NCI-H187 (cell line): ENCODE measurements around the gene CEP170.
"Not testable (repeated sequence)": the region's sequence is repeated elsewhere in the genome, so short reads cannot be mapped to it uniquely, and the experiment has no call there.

Source experiments
- DNase-seq, 2 experiments: peaks; one replicate each; lab custom pipeline; 2025; lab: John Stamatoyannopoulos, UW

CEP170 gene

DNA sequence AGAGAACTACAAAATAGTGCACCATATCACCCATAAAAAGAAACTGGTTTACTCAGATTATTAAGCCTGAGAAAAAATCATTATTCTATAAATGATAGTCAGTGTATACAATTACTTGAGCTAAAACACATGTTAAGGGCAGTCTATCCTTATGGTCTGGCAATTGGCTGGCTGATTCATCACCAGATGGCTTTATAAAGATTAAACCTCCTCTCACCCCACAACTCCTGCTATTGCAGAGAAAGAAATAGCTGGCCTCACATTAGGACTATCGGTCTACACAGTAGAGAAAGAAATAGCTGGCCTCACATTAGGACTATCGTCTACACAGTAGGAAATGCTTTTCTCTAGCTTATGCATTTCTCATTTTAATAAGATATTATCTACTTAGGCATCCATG lies 21.2 kb downstream of the CEP170 start:
- no peak for DNase-seq

DNA sequence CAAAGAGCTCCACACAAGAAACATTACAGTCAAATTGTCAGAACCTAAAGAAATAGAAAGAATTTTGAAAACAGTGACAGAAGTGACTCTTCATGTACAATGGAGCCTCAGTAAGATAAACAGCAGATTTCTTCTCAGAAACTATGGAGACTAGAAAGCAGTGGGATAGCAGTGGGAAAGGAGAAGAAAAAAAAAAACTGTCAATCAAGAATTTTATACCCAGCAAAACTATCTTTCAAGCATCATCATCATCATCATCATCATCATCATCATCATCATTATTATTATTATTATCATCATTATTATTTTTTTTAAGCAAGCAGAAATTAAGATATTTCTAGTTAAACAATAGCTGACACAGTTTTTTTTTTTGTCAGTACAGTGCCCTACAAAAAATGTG lies 24.2 kb downstream of the CEP170 start:
- DNase-seq = no peak

DNA sequence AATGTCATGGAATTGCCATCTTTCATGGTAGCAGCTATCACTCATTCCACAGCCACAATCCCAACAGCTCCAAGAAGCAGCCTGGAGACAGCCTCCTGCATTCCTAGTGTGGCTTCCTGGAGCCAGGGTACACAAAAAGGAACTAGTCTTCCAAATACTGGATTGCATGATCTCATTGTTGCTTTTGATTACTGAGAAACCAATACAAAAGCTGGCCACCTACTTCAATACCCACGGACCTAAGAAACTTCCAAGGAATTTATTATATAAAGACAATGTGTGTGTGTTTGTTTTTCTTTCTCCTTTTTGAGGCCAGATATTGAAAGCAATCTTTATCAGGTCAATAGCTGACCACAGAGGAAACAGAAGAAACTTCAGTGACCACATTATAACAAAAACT lies 25.6 kb downstream of the CEP170 start:
- DNase-seq = no peak

DNA sequence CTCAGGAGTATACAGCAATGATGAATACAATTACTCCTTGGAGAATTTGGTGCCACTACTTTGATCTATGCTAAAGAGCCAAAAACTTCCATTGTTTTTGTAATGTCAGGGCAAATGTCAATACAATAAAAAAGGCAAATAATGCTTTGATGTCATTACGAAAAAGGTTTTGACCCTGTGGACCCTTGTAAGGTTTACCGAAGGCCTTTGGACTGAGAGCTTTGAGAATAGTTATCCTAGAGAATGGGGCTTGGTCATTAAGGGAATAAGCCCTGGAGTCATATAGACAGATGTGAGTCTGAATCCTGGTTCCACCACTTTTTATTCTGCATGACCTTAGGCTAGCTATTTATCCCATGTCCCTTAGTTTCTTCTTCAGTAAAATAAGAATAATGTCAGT lies 27.5 kb downstream of the CEP170 start:
- no peak for DNase-seq

DNA sequence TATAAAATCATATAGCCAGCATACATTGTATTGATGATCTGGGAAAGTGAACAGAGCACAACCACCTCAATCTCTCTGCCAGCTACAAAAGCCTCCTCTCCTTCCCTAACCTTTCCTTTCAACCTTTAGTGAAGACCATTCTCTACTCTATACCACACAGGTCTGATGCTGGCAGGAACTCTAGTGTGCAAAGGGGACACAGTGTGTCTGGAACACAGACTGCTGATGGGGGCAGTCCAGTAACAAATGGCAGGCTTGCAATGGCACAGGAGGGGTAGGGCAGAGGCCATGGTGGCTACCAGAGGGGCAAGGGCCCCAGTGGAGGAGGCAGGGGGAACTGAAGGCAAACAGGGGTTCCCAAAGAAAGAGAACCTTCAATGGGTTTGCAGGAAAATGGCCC lies 37.0 kb downstream of the CEP170 start:
- DNase-seq = no peak

DNA sequence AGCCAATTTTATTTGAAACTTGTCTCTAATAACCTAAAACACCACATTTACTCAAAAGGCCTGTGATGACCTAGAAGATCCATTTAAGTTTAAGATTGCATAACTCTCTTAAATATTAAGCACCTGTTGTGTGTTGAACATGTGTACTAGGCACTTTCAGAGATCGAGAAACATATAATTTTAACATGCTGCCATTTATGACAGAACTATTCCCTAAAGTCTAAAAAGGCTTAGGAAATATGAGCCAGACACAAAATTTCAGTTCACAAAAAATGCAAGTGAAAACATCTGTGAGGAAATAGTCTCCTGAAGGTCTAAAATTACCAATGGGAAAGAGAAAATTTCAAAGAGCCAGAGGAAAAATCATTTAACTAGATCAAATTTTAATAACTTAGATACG lies 37.7 kb downstream of the CEP170 start:
- no peak for DNase-seq

DNA sequence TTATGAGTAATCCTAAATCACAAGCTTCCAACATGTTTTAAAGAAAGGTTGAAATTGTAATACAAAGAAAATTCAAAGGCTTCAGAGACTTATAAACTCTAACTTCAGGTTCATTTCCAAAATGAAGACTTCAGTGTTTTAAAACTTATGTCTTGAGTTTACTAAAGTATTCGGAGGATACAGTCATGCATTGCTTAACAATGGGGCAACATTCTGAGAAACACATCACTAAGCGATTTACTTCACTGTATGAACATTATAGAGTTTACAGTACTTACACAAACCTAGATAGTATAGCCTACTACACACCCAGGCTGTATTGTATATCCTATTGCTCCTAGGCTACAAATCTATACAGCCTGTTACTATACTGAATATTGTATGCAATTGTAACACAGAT lies 38.3 kb downstream of the CEP170 start:
- no peak for DNase-seq

DNA sequence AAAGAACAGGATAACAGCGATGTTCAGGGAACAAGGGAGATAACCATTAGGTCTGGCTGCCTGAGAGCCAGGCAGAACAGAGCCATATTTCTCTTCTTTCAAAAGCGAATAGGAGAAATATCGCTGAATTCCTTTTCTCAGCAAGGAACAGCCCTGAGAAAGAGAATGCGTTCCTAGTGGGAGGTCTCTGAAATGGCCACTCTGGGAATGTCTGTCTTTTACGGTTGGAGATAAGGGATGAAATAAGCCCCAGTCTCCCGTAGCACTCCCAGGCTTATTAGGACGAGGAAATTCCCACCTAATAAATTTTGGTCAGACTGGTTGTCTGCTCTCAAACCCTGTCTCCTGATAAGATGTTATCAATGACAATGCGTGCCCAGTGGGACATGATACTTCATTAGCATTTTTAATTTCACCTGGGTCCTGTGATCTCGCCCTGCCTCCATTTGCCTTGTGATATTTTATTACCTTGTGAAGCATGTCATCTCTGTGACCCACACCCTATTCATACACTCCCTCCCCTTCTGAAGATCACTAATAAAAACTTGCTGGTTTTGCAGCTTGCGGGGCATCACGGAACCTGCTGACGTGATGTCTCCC lies 39.7 kb downstream of the CEP170 start:
- not testable (repeated sequence) for DNase-seq

DNA sequence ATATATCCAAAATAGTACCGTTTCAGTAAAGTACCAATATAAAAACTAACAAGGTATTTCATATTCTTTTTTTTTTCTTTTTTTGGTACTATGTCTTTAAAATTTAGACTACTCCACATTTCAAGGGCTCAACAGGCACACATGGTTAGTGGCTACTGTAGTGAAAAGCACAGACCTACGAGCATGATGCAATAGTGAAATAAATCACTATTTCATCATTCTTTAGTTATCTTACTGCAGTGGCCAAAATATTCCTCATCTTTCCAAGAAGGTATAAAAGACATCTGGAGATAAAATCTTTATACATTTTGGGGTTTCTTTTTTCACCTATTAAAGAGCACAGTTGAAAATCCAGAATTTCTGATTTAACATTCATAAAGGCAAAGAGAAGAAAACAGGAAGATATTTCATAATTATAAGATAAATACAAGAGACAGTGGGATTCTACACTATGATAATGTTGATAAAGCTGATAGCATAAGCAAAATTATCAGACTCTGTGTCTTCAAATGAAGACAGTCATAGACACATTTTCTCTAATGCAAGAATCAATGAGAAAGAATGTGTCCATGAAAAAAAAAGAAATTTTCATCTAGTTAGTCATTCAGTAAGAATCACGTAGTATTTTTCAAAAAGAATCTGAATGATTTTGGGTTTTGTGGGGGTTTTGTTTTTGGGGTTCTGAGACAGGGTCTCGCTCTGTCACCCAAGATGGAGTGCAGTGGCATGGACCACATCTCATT lies 41.9 kb downstream of the CEP170 start:
- no peak for DNase-seq

DNA sequence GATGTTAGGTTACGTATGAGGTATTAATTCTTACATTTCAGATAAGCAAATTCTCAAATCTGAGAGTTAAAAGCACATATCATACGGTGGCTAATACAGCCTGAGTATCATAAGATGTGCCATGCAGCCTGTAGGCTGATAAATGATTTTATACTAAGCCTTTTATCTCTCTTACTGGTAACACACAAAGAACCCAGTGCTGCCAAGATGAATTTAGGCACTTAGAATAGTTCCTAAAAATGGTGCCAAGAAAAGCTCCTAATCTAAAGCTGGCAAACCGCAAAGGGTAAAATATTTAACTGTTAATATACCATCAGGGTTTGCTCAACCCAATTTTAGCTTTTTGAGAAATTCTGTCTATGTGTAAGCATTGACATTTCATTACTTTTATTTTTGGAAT lies 43.1 kb downstream of the CEP170 start:
- not testable (repeated sequence) for DNase-seq

DNA sequence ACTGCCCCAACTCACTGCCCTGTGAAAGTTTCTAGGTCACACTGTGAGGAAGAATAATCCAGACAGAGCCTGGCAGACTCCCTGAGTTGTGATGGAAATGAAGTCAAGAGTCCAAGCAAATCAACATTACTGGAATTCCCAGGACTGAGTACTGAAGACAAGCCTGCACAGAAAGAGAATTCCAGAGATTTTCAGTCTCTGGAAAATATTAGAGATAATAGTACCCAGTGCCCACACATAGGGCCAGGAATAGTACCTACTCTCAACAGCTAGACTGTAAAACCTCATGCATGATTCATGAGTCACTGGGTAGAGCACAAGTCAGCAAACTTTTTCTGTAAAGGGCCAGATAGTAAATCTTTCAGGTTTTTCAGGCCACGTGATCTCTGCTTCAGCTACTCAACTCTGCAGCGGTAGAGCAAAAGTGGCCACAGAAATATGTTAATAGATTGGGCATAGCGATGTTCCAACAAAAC lies 50.0 kb downstream of the CEP170 start:
- not testable (repeated sequence) for DNase-seq

DNA sequence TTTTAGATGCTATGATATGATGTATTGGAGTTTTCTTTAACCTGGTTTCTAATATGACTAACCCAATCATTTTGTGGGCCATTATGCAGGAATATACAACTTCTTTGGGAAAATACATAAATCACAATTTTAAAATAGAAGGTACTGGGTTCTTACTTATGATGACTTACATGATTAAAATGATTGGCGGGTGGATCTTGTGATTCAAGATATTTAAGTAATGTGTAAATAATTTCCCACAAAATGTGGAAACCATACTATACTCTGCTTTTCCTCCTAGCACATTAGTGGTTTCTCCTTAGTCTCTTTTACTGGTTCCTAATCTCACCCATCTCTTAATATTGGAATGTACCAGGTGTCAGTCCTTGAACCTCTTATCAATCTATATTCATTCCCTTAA lies 50.7 kb downstream of the CEP170 start:
- DNase-seq = not testable (repeated sequence)

DNA sequence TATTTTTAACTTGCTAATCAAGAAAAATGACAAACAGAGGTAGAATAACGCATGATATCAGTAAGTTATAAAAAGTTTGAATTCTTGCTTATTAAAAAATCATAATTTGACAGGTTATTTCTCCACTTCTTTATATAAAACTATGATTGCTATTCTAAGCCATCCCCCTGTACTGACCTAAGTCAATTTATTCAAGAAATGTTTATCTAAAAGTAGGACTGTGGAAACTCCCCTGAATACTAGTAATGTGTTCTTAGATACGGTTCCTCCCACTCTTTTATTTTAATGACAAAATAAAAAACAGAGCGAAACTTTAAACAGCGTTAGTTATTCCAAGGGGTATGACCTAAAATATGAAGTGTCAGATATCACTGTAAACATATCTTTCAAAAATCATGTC lies 51.9 kb downstream of the CEP170 start:
- not testable (repeated sequence) for DNase-seq

DNA sequence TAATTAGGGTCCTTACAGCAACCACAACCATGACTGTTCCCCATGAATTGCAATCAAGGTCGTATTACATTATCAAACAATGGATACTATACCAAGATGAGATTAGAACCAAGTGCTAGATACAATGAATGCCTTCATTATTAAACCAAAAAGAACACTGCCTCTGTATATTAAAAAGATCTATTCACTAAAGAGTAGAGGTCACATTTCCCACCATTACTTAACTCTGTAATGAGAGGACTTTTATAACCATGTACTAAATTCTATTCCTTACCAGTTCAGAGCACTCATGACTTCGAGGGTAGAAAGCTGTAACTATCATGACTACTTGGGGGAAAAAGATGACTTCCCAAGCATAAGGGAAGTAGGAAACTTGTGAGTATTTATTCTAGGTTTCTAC lies 53.8 kb downstream of the CEP170 start:
- DNase-seq = not testable (repeated sequence)

DNA sequence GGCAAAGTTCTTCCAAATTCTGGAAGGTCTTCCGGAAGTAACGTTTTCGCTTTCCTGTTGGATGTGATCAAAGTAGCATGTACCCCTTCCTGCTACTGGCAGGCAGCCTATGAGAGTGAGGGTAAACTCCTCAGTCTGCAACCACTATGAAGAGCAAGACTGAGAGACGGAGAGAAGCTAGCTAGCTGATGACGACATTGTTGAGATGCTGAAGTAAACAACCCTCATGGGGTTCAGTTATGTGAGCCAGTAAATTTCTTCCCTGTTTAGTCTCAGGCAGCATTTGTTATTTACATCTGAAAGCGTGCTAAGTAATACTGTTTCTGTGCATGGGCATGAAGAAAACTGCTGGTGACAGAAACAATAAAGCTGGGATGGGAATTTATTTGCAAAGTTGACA lies 57.6 kb downstream of the CEP170 start:
- not testable (repeated sequence) for DNase-seq

DNA sequence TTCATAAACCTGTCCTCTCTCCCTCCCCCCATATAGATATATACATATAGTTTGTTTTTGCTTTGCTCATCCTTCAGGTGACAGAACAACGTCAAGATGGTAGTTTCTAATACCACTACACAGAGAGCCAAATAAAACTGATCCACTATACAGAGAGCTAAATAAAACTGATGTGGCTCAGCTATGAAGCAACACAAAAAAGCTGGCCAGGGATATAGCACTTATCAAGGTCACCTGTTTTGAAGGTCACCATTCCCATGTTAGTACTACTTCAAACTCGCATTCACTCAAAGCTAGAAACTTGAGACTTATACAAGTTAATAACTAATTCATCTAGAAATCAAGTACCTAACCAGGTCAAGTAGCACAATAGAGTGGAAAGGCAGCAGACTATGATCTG lies 61.8 kb downstream of the CEP170 start:
- not testable (repeated sequence) for DNase-seq

DNA sequence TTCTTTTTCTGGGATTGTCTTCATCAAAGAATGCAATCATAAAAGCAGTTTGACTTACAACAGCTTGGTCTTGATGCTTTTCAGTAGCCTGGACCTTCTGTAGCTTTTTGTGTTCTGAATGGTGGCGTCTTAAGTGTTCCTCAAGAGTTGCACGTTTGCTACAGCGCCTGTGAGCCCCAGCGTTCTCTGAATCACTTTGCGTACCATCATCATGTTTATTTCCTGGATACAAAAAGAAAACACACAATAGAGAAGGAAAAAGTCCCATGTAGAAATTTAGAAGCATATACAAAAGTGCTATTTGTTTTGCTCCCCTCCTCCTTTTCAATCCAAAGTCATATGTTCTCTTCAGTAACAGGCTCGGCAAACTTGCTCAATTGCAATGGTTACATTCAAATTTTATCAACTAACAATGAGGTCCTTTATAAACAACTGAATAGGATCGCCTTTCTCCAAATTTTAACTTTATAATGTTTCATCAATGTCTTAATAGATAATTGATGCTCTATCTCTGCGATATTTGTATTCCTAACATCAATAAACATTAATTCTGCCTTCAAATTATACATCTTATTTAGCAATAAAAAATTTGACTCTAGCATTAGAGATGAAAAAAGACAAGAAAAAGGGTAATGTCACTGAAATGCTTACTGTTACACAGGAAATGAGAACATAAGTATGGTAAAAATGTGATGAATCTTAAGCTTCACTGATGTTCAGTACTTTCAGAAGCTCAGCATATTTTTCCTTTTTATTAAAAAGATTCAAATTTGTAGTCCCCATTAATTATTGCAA lies 68.7 kb downstream of the CEP170 start:
- not testable (repeated sequence) for DNase-seq

DNA sequence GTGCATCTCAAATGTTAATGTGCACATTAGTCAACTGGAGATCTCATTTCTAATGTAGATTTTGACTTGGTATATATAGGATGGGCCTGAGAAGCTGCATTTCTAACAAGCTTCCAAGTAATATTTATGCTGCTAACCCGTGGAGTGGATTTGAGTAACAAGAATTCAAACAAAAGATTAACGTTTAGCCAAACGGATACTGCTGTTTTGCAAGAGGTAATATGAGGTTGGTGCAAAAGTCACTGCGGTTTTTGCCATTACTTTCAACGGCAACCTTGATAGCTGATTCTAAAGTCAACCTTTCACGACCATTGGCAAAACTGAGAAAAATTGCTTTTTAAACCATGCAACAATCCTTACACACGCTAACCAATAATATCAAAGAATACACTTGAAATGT lies 70.3 kb downstream of the CEP170 start:
- not testable (repeated sequence) for DNase-seq

DNA sequence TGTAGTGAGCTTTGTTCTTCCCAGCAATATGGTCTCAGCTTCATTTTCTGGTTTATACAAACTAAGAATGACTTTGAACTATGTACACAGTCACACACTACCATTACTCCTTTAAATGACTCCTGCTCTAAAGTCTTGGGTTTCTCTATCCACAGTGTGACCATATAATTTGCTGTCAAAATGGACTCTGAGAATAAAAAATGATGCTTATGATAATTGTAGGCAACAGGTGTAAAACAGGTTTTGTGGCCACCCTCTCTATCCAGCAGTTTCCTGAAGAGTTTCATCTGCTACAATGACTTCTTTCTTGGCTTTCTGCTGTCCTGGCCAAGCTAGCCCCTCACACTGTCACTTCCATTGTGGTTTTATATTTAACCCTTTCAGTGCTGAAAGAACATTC lies 71.4 kb downstream of the CEP170 start:
- not testable (repeated sequence) for DNase-seq

DNA sequence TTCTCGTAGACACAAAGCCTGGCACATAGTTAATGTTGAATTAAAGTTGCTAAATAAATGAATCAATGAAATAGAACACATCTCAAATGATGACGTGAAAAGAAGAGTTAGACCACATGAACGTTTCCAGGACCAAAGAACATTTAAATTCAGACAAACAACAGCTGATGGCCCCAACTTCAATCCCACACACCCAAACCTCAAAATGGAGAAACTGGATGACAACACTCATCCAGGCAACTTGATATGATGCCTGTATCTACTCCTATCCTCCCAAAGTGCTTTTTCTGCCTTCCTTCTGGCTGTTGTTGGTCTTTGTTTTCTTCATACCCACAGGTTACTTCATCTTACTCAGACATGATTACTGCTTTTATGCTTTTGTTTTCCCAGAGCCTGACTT lies 71.9 kb downstream of the CEP170 start:
- not testable (repeated sequence) for DNase-seq

DNA sequence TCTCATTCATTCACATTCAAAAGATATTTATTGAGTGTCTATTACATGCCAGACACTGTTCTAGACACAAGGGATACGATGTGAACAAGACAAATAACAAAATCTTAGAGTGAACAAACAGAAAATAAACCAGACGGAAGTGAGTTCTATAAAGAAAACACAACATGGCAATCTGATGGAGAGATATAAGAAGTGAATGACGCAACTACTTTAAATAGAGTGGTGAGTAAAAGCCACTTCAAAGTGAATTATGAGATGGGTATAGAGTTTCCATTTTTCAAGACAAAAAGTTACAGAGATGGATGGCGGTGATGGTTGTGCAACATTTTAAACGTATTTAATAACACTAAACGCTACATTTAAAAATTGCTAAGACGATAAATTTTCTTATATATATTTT lies 75.4 kb downstream of the CEP170 start:
- DNase-seq = no peak

DNA sequence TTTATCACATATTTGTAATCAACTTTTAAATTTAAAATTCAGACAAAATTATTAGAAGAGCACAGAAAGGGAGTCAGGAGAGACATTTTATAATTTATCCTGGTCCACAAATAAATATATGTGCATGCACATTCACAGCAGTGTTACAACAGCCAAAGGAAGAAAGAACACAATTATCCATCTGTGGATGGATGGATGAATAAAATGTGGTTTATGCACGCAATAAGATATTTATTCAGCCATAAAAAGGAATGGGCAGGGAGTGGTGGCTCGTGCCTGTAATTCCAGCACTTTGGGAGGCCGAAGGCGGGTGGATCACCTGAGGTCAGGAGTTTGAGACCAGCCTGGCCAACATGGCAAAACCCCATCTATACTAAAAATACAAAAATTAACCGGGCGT lies 77.3 kb downstream of the CEP170 start:
- DNase-seq = not testable (repeated sequence)
